Stomach (tissue), 9 donors: ENCODE data around the gene NBEAL2. TPM values are rescaled to one million over a fixed set of nuclear protein-coding genes. Genes with fewer than 3 reads are reported as not detected.
A peak's percentile ranks its signal among the peaks of the same experiment; 100 is the strongest.

Experiments
- DNase-seq, 2 donors: peaks; one replicate each; pipeline versions ENCODE4 v3.0.0 to v3.0.0-alpha.2; 2013 to 2019
- H3K27ac ChIP-seq, 5 donors: fragments of 200-600 bp in 4 of 5; sonication (generic) in 4 of 5; one replicate each; pipeline ENCODE4 v1.5.1; 2013 to 2019; ENCODE audit warnings: mild to moderate bottlenecking in 1 of 5, moderate library complexity in 1 of 5
- H3K27me3 ChIP-seq, 3 donors: fragments of 200-600 bp; sonication (generic); one replicate each; pipeline ENCODE4 v1.5.1; 2017 to 2019; ENCODE audit warnings: mixed run types in 1 of 3
- H3K36me3 ChIP-seq, 4 donors: fragments of 200-600 bp; sonication (generic); 1 replicate in 3 of 4; 2 replicates in 1 of 4; pipeline ENCODE4 v1.5.1; 2016 to 2019
- H3K4me1 ChIP-seq, 4 donors: fragments of 200-600 bp; sonication (generic); one replicate each; pipeline ENCODE4 v1.5.1; 2016 to 2019
- H3K4me3 ChIP-seq, 4 donors: fragments of 200-600 bp; sonication (generic) in 3 of 4; one replicate each; pipeline ENCODE4 v1.5.1; 2016 to 2019; ENCODE audit warnings: mild to moderate bottlenecking in 1 of 4
- H3K9me3 ChIP-seq, 4 donors: fragments of 200-600 bp; sonication (generic); one replicate each; pipeline ENCODE4 v1.5.1; 2016 to 2019
- CTCF ChIP-seq, 7 experiments: fragments of 450-650 bp in 4 of 7; fragments of 200-600 bp in 3 of 7; sonication (generic) in 3 of 7; IDR thresholded peaks; one replicate each; pipeline ENCODE4 v1.5.1; 2016 to 2019; ENCODE audit warnings: antibody characterized with exemption in 7 of 7, control low read depth in 2 of 7, mild to moderate bottlenecking in 1 of 7
- EP300 ChIP-seq: sonication (generic); formaldehyde crosslinking; IDR thresholded peaks from one replicate; pipeline ENCODE4 v1.6.1; 2017; ENCODE audit warnings: antibody characterized with exemption
- POLR2A ChIP-seq, 4 donors: fragments of 450-650 bp; IDR thresholded peaks; one replicate each; pipeline ENCODE4 v1.6.1; 2016; ENCODE audit warnings: antibody characterized with exemption in 4 of 4, control low read depth in 2 of 4, mild to moderate bottlenecking in 1 of 4, moderate library complexity in 1 of 4
- POLR2AphosphoS5 ChIP-seq, 3 donors: sonication (generic); formaldehyde crosslinking; IDR thresholded peaks; one replicate each; pipeline ENCODE4 v1.6.1; 2016; ENCODE audit warnings: antibody characterized with exemption in 3 of 3
- WGBS, 5 donors: extraction: QIAGEN DNeasy Blood & Tissue Kit in 3 of 5; methylation state at CpG; one replicate each; pipeline versions ENCODE4 v1.1.5 to v1.1.7; 2013 to 2018; 5-methylcytosine and 5-hydroxymethylcytosine counted together
- intact Hi-C: fragments of 100-400 bp; cut with DNase I; formaldehyde crosslinking; loops from one replicate; pipeline ENCODE4 v1.15.1; 2023; ENCODE audit warnings: low total_unique reads
- polyA plus RNA-seq, 3 donors: library from polyadenylated mRNA; stranded (reverse); fragments of 200-250 nt; gene quantifications; one replicate each; pipeline ENCODE4 v1.2.3, GENCODE V29; 2013
- small RNA-seq, 4 donors: library from RNA; depleted of rRNA; stranded (forward); fragments of <200 nt; gene quantifications; one replicate each; pipeline ENCODE3, GENCODE V24; 2016
- total RNA-seq, 5 donors: library from RNA; depleted of rRNA; stranded (reverse); fragments of >200 nt; gene quantifications; one replicate each; pipeline versions ENCODE4 v1.1.0 to v1.2.3, GENCODE V29; 2014 to 2016
- donor health status: healthy with polysubstance abuse.
- donor health status: Bipolar disorder and iron deficiency.
- donor health status: healthy.

The NBEAL2 gene
- total and polyA plus RNA-seq, 8 donors, result 35.0 to 653 (median 214) TPM

- TF ChIP-seq POLR2A (IDR thresholded peaks at IDR 0.05) (no peak), EP300 (no peak), POLR2AphosphoS5 (IDR thresholded peaks at IDR 0.05) (no peak), CTCF (IDR thresholded peaks at IDR 0.05) (no peak)
- no peak for DNase-seq
- Histone ChIP-seq H3K27me3 (no peaks in the 10 kb centered on the region), H3K4me1 (peaks cover 3 to 27% (median 14%) of the 10 kb centered on the region in 4 donors), H3K36me3 (peaks cover 0 to 57% (median 49%) of the 10 kb centered on the region in 4 donors), H3K9me3 (no peaks in the 10 kb centered on the region), H3K4me3 (no peak overlapping the region), H3K27ac (peak overlapping the region in 2 of 5 donors; percentile 16 to 23)
- 85 to 96% (median 94%) methylated on average over 3 of the region's 3 CpGs for WGBS, 5 donors
- intact Hi-C loops, result no loop called here
Measured at GRCh38 chr3:47056705-47057104, 77.2 kb downstream of the NBEAL2 start.

- DNase-seq, result no peak
- H3K4me3 ChIP-seq, result no peak overlapping the region
- no peaks in the 10 kb centered on the region for H3K27me3 ChIP-seq
- 82 to 92% (median 87%) methylated on average over 6 of the region's 6 CpGs for WGBS, 5 donors
- H3K27ac ChIP-seq, result peak overlapping the region in 2 of 5 donors; percentile 16 to 23
- H3K36me3 ChIP-seq, result peaks cover 0 to 57% (median 54%) of the 10 kb centered on the region in 4 donors
- peaks cover 3 to 22% (median 14%) of the 10 kb centered on the region in 4 donors for H3K4me1 ChIP-seq
- intact Hi-C loops, result no loop called here
- no peak for TF ChIP-seq EP300
- no peak for TF ChIP-seq POLR2A (IDR thresholded peaks at IDR 0.05)
- no peak for TF ChIP-seq CTCF (IDR thresholded peaks at IDR 0.05)
- no peak for TF ChIP-seq POLR2AphosphoS5 (IDR thresholded peaks at IDR 0.05)
- no peaks in the 10 kb centered on the region for H3K9me3 ChIP-seq
Measured at GRCh38 chr3:47057212-47057671, 77.8 kb downstream of the NBEAL2 start.

Small RNAs within 50 kb of the gene (small RNA-seq; reads per million reads assigned to genes)
- 0 reads per million in 4 donors for gene MRPL57P3

Other genes starting within 250 kb of the NBEAL2 start
- 1 to 10 TPM in 1 of 5 donors, not detected in 4; 3.1 TPM for gene MYL3, start 116.2 kb upstream of the NBEAL2 start, total RNA-seq
- 10 to 100 TPM in 1 of 3 donors, 1 to 10 TPM in 2; 1.5 to 11.5 (median 6.8) TPM for gene MYL3, start 116.2 kb upstream of the NBEAL2 start, polyA plus RNA-seq
- gene PTH1R, start 101.9 kb upstream of the NBEAL2 start, total RNA-seq, result 1 to 10 TPM; 2.6 to 4.0 (median 3.5) TPM
- gene PTH1R, start 101.9 kb upstream of the NBEAL2 start, polyA plus RNA-seq, result 10 to 100 TPM in 2 of 3 donors, 1 to 10 TPM in 1; 8.4 to 22.4 (median 20.9) TPM
- gene CCDC12, start 2.9 kb upstream of the NBEAL2 start, total RNA-seq, result 10 to 100 TPM in 4 of 5 donors, 1 to 10 TPM in 1; 2.9 to 55.3 (median 38.4) TPM
- 10 to 100 TPM; 84.2 to 88.7 (median 84.5) TPM for gene CCDC12, start 2.9 kb upstream of the NBEAL2 start, polyA plus RNA-seq
- 10 to 100 TPM; 55.4 to 96.2 (median 84.3) TPM for gene SETD2, start 184.4 kb downstream of the NBEAL2 start, total RNA-seq
- 10 to 100 TPM in 1 of 3 donors, 1 to 10 TPM in 2; 9.3 to 10.7 (median 10.0) TPM for gene SETD2, start 184.4 kb downstream of the NBEAL2 start, polyA plus RNA-seq